ENCODE results near the gene EPHX1.
"Not testable (repeated sequence)": the region's sequence is repeated elsewhere in the genome, so short reads cannot be mapped to it uniquely, and the experiment has no call there.

EPHX1 gene

GRCh38 chr1:225777583-225778336, 32.2 kb upstream of the EPHX1 start, which contains the start of gene SRP9:
SRP9 (plus strand) TSS chr1:225777826; CDS start chr1:225777941, 115 bp downstream.
- DNase-seq = peak; percentile 93 to 97

GRCh38 chr1:225778337-225778669, 31.6 kb upstream of the EPHX1 start:
- DNase-seq = no peak

- DNase-seq = not testable (repeated sequence)
Measured at GRCh38 chr1:225779165-225779564, 30.8 kb upstream of the EPHX1 start.

GRCh38 chr1:225780134-225780533, 29.8 kb upstream of the EPHX1 start:
- no peak for DNase-seq

DNA sequence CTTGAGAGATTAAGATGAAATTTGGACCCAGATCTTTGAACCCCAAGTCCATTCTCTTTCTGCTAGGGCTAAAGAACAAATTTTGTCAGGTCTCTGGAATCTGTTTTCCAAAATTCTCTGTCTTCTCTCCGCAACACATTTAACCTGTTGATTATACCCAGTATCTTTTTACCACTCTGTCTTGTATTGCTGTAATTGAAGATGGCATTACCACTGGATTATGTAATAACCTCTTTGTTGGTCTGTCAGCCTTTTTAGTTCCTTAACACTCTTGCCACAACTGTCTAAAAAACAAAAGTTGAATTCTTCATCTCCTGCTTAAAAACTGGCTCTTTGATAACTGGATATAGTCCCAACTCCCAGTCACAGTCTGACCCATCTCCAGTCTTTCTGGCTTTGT, 29.3 kb upstream of the EPHX1 start:
- DNase-seq = peak; percentile 54 to 56

DNA sequence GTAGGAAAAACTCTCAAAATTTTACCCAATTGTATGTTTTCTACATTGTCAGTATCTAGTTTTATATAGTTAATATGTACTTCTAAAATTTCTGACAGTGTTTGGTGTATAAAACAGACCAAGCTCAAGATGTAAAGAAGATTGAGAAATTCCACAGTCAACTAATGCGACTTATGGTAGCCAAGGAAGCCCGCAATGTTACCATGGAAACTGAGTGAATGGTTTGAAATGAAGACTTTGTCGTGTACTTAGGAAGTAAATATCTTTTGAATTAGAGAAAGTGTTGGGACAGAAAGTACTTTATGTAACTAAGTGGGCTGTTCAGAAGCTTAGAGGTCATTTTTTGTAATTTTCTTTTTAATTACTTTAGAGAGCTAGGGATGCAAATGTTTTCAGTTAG, 20.8 kb upstream of the EPHX1 start:
- not testable (repeated sequence) for DNase-seq

- DNase-seq = no peak
Measured at GRCh38 chr1:225794954-225795353, 15.0 kb upstream of the EPHX1 start.

DNA sequence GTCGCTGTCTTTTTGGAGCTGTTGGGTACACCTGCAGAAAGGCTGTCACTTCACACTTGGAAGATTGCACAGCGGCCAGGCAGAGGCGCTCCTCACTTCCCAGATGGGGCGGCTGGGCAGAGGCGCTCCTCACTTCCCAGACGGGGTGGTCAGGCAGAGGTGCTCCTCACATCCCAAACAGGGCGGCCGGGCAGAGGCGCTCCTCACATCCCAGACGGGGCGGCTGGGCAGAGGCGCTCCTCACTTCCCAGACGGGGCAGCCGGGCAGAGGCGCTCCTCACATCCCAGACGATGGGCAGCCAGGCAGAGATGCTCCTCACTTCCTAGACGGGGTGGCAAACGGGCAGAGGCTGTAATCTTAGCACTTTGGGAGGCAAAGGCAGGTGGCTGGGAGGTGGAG, 13.8 kb upstream of the EPHX1 start:
- not testable (repeated sequence) for DNase-seq

DNA sequence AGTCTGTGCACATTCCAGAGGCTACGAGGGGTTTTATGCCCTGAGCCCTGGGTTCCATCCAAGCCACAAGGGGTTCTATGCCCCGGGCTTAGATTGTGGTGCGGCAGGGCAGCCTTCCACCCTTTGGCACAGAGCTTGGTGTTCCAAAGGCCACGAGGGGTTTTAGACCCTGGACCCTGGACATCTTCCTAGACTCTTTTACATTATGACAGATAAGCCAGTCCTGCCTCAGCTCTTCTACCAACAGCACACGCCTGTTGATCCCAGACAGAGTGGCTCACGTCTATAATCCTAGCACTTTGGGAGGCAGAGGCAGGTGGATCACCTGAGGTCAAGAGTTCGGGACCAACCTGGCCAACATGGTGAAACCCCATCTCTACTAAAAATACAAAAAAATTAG, 8.8 kb upstream of the EPHX1 start:
- not testable (repeated sequence) for DNase-seq

- no peak for DNase-seq
Measured at GRCh38 chr1:225806249-225806648, 3.7 kb upstream of the EPHX1 start.

DNA sequence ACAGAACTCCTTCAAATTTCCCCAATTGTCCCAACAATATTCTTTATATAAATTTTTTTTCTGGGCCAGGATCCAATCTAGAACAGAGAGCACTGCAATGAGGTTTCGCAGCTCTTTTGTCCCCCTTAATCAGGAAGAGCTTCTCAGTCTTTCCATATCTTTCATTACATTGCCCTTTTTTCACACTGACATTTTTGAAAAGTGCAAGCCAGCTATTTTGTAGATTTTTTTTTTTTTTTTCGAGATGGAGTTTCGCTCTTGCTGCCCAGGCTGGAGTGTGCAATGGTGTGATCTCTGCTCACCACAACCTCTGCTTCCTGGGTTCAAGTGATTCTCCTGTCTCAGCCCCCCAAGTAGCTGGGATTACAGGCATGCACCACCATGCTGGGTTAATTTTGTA, 3.2 kb upstream of the EPHX1 start:
- not testable (repeated sequence) for DNase-seq

- DNase-seq = no peak
Measured at GRCh38 chr1:225808136-225808535, 1.8 kb upstream of the EPHX1 start.

DNA sequence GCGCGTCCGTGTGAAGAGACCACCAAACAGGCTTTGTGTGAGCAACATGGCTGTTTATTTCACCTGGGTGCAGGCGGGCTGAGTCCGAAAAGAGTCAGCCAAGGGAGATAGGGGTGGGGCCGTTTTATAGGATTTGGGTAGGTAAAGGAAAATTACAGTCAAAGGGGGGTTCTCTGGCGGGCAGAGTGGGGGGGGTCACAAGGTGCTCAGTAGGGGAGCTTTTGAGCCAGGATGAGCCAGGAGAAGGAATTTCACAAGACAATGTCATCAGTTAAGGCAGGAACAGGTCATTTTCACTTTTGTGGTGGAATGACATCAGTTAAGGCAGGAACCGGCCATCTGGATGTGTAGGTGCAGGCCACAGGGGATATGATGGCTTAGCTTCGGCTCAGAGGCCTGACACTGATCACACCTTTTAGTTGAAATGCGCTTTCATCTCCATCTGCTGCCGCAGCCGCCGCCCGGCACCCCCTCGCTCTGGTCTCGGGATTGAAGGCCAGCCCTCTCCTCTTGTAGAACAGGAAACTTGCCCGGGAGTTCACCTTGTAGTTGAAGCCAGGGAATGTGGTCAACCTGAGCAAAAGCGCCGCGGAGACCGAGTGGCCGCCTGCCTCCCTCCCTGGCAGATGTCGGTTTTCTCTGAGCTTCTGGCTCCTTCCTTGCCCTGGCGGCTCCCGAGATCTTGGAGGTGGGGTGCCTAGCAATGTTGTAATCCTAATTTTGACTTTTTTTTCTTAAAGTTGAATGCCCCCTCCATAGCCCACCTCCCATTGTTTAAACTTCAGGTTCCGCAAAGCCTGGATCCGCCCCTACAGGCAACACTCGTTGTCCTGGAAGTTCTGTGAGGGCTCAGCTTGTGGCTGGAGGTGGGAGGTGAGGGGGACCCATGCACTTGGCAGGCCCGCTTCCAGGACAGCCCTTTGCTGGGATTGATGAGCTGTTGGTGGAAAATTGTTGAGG, 935 bp downstream of the EPHX1 start:
- not testable (repeated sequence) for DNase-seq

- DNase-seq = no peak
Measured at GRCh38 chr1:225811622-225812487, 1.9 kb downstream of the EPHX1 start.

- no peak for DNase-seq
Measured at GRCh38 chr1:225812488-225813213, 2.7 kb downstream of the EPHX1 start.

DNA sequence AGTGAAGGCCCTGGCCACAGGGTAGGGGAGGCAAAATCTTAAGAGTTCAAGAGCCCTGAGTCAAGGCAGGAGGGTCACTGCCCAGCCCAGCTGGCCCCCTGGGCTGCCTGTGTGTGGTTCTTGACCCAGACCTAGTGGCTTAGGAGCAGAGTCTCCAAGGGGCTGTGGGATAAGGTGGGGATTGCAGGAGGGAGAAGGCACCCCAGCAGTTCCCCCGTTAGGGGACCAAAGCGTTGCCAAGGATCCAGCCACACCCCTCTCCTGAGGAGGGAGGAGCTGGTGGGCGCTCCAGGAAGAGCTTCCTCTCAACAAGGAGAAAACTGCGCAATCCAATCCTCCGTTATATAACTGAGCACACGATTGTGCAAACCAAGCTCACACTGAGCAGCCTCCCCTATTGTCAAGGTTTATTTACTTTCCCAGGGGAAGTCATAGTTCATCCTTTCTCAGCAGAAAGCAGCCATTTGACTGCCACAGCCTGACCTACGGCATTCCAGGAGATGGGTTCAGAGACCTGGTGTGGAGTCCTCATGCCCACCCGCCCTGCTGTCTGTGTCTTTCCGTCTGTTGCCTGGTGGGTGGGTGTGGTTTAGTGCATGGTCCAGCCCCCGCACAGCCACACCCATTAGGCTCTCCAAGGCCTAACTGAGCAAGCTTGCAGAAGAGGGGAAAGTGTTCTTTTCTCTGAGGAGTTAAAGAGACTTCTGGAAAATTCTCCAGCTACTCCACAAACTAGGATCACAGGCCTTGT, 3.5 kb downstream of the EPHX1 start:
- no peak for DNase-seq

- no peak for DNase-seq
Measured at GRCh38 chr1:225814381-225814780, 4.5 kb downstream of the EPHX1 start.

- DNase-seq = not testable (repeated sequence)
Measured at GRCh38 chr1:225815090-225815489, 5.2 kb downstream of the EPHX1 start.

GRCh38 chr1:225815526-225816178, 5.7 kb downstream of the EPHX1 start:
- no peak for DNase-seq

- DNase-seq = no peak
Measured at GRCh38 chr1:225816643-225817538, 7.0 kb downstream of the EPHX1 start.

Data from AML-193 (cell line).